ENCODE results near the gene IFNL4.
"Not testable (repeated sequence)": the region's sequence is repeated elsewhere in the genome, so short reads cannot be mapped to it uniquely, and the experiment has no call there.

IFNL4 gene

GRCh38 chr19:39248806-39249205 is at the start of gene IFNL4:
TSS of gene IFNL4 (minus strand) at chr19:39248856.
- DNase-seq: no peak

DNA sequence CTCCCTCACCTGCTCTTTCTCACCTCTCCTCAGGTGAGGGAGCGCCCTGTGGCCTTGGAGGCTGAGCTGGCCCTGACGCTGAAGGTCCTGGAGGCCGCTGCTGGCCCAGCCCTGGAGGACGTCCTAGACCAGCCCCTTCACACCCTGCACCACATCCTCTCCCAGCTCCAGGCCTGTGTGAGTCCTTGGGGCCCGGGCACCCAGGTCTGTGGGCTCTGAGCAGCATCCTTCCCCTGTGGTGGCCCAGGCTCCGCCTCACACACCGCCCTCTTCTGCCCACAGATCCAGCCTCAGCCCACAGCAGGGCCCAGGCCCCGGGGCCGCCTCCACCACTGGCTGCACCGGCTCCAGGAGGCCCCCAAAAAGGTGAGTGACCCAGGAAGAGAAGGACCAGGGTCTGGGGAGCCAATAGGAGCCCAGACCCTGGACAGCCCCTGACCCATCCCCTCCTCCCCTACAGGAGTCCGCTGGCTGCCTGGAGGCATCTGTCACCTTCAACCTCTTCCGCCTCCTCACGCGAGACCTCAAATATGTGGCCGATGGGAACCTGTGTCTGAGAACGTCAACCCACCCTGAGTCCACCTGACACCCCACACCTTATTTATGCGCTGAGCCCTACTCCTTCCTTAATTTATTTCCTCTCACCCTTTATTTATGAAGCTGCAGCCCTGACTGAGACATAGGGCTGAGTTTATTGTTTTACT is 49.4 kb upstream of the IFNL4 start:
- no peak for DNase-seq

DNA sequence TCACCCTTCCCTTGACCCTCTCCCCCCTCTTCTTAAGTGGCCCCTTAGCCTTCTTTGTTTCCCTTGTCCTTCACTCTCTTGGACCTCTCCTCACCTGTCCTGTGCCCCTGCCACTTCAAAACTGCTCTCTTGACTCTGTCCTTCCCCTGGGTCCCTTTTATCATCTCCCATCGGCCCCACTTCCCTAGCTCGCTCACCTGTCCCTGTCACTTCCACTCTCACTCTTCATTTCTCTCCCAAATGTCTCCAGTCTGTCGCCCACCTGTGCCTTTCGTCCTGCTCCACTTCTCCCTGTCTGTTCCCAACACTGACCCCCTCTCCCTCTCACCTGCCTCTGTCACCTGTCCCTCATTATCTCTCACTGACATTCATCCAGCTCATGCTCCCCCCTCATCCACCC is 48.2 kb upstream of the IFNL4 start:
- no peak for DNase-seq

DNA sequence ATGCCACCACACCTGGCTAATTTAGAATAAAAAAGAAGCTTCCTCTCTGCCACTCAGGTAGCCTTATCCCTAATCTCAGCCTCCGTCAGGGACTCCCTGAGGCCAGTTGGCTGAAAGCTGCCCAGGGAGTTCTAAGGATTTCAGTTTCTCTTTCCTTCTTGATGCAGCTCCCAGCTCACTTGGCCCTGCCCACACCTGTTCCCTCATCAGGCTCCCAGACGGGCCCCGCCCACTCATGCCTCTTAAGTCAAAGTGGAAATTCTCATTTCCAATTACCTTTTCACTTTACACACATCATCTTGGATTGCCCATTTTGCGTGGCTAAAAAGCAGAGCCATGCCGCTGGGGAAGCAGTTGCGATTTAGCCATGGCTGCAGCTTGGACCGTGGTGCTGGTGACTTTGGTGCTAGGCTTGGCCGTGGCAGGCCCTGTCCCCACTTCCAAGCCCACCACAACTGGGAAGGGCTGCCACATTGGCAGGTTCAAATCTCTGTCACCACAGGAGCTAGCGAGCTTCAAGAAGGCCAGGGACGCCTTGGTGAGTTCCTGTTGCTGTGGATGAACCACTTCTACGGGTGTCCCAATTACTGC is 47.5 kb upstream of the IFNL4 start, which contains the start of gene IFNL1:
TSS of gene IFNL1 (plus strand) at position 353 of the 591 bp plus-strand sequence. CDS start at position 368, 15 bp downstream.
- DNase-seq: peak; percentile 50 to 67 (median 59)

DNA sequence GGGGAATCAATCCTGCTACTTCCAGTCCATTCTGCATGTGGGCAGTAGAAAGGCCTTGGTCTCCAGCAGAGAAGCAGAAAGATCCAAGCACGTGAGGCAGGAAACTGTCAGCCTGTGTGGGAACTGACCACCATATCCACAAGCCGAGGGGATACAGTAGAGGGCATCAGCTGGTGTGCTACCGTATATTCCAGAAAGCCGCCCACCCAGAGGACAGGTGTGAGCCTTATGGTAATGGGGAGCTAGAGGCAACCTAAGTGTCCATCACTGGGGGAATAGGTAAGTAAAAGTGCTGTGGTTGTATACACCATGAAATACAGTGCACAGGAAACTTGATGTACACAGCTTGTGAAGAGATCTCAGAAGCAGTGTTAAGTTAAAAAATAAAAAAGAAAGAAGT is 44.7 kb upstream of the IFNL4 start:
- no peak for DNase-seq

DNA sequence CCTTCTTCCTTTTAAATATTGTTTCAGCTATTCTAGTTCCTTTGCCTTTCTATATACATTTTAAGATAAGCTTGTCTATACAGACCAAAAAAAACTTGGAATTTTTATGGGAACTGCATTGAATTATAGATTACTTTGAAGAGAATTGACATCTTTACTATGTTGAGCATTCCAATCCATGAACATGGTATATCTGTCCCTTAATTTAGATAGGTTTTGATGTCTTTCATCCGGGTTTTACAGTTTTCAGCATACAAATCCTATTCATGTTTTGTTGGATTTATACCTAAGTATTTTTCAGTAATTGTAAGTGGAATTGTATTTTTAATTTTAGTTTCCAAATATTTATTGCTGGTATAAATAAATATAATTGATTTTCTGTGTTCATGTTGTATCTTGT is 35.4 kb upstream of the IFNL4 start:
- no peak for DNase-seq

- DNase-seq: no peak
Observed at GRCh38 chr19:39282021-39282420, 33.4 kb upstream of the IFNL4 start.

DNA sequence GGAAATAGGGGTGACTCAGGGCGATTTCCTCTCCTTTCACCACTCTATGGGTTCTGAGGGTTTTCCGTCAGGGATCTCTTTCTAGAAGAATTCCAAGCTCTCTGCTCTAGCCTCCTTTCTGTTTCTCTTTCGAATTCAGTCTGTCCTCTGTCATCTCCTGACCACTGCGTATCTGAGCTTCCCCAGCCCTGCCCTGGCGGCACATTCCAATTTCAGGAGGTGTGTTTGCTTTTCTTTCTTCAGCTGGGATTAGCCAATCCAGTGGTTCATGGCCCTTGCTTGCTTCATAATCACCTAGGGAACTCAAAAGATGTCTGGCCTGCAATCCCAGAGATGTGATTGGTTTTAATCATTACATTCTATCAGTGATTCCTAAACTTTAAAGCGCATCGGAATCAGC is 28.9 kb upstream of the IFNL4 start:
- peak in 1 of 3 donors; percentile 21 for DNase-seq

- no peak for DNase-seq
Observed at GRCh38 chr19:39276740-39277139, 28.1 kb upstream of the IFNL4 start.

DNA sequence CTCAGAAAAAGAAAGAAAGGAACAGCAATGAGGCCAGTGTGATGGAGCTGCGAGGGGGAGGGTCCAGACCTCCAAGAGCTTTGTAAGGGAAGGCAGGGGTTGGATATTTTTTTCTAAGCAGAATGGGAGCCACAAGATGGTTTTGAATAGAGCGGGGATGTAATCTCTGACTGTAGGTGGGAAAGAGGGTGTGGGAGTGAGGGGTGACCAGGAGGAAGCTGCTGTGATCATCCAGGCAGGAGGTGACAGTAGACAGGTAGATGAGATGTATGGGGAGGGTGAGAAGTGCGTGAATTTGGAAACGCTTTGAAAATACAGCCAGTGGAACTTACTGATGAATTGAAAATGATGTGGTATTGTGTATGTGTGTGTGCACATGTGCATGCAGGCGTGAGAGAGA is 26.9 kb upstream of the IFNL4 start:
- DNase-seq: no peak

DNA sequence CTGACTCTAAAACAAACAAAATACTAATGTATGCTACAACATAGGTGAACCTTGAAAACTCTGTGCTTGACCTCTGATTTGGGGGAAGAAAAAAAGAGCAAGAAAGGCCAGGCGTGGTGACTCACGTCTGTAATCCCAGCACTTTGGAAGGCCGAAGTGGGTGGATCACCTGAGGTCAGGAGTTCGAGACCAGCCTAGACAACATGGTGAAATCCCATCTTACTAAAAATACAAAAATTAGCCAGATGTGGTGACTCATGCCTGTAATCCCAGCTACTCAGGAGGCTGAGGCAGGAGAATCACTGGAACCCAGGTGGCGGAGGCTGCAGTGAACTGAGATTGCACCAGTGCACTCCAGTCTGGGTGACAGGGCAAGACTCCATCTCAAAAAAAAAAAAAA is 25.2 kb upstream of the IFNL4 start:
- DNase-seq: not testable (repeated sequence)

DNA sequence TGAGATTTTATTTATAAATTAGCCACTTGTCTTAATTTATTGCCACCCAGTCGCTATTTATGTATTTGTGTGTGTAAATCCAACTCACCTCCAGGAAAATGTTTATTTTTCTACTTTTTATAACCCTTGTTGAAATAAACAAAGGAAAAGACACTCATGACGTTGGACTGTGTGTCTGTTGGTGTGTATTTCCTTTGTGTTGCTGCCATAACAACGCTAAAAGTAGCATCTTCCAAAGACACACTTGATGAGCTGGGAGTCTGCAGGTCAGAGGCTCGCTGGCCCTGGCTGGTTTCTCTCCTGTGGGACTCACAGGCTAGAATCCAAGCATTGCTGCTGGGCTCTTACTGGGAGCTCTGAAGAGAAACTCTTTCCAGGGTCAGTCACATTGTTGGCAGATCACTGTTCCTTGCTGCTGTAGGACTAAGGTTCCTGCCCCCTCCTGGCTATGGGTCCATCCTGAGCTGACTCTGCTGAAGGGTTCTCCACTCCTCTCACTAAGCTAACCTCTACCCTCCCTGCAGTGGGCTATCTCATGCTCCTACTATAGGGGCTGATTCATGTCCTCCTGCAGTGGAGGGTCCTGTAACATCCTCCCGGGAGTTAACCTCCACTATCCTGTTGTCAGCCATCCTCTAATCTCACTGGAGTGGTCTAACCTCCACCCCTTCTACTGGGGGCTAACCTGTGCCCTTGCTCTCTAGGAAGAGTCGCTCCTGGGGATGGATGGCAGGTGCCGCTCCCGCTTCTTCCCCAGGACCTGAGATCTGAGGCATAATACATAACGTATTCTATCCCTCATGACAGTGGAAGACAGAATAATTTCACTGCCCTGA is 21.6 kb upstream of the IFNL4 start:
- no peak for DNase-seq

DNA sequence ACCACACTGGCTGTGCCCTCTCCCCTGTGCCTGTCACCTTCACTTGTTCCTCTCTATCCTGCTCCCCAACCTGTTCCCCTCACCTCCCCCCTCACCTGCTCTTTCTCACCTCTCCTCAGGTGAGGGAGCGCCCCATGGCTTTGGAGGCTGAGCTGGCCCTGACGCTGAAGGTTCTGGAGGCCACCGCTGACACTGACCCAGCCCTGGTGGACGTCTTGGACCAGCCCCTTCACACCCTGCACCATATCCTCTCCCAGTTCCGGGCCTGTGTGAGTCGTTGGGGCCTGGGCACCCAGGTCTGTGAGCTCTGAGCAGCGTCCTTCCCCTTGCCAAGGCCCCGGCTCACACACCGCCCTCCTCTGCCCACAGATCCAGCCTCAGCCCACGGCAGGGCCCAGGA is 20.7 kb upstream of the IFNL4 start:
- DNase-seq: not testable (repeated sequence)

DNA sequence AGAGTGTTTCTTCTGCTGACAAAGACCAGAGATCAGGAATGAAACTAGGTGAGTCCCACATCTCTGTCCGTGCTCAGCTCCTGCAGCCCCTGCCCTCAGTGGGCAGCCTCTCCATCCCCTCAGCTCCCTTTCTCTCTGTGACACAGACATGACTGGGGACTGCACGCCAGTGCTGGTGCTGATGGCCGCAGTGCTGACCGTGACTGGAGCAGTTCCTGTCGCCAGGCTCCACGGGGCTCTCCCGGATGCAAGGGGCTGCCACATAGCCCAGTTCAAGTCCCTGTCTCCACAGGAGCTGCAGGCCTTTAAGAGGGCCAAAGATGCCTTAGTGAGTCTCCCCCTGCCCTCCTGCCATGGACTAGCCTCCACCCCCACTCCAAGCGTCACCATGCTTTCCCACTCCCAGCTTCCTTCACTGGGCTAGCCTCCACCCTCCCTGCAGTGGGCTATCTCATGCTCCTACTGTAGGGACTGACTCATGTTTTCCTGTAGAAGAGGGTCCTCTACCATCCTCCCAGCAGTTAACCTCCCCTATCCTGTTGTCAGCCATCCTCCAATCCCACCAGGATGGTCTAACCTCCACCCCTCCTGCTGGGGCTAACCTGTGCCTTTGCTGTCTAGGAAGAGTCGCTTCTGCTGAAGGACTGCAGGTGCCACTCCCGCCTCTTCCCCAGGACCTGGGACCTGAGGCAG is 20.0 kb upstream of the IFNL4 start:
- not testable (repeated sequence) for DNase-seq

- not testable (repeated sequence) for DNase-seq
Observed at GRCh38 chr19:39268085-39268484, 19.4 kb upstream of the IFNL4 start, which contains the start of gene IFNL2. TSS of gene IFNL2 (plus strand) at chr19:39268396. CDS start at chr19:39268569, 173 bp downstream.

- no peak for DNase-seq
Observed at GRCh38 chr19:39265321-39265916, 16.8 kb upstream of the IFNL4 start.

- no peak for DNase-seq
Observed at GRCh38 chr19:39264306-39265290, 15.9 kb upstream of the IFNL4 start.

DNA sequence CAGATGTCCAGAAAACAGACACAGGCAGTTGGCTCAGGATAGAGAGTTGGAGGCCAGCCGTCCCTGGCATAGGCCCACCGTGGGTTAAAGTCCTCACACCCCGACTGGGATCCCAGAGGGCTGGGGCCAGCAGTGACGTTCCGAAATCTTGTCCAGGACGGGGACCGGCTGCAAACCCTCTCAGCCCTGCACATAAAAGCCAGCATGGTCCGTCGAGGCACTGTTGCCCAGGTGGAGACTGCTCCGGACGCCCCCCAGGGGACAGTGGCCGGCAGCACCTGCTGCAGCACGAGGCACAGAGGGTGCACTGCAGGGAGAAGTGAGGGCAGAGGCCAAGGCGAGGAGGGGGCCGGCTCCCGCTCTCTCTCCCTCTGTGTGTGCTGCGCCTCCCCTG is 15.3 kb upstream of the IFNL4 start:
- no peak for DNase-seq

- no peak for DNase-seq
Observed at GRCh38 chr19:39262496-39262895, 13.8 kb upstream of the IFNL4 start.

DNA sequence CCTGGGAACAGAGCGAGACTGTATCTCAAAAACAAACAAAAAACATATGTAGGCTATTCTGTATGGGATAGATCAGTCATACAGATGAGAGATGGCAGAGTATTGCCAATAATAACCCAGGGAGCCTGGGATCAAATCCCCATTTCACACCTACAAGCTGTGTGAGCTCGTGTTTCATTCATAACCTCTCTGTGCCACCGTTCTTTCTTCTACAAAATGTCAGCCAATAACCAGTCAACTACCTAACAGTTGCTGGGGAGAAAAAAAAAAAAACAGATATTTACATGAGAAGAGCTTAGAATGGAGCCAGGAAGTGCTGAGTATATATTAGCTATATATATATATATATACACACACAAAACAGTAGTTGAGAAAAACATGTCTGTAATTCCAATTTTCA is 13.0 kb upstream of the IFNL4 start:
- no peak for DNase-seq

DNA sequence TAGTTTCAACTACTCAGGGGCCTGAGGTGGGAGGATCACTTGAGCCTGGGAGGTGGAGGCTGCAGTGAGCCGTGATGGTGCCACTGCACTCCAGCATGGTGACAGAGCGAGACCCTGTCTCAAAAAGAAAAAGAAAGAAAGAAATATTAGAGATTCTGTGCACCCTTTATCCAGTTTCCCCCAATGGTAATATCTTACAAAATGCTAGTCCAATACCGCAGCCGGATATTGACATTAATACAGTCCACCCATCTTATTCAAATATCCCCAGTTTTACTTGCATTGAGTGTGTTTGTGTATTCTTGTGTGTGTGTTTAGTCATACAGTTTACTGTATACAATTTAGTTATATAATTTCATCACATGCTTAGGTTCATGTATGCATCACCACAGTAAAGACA is 8.6 kb upstream of the IFNL4 start:
- no peak for DNase-seq

Measured in suppressor macrophage treated with lipopolysaccharide for 1 hour (primary cell).